GM12878 (cell line): ENCODE data around the gene IGFBP6. TPM values are rescaled to one million over a fixed set of nuclear protein-coding genes. Genes with fewer than 3 reads are reported as not detected.

Experiments
- ATAC-seq: fragments of 200-7000 bp; cut with Tn5 transposase; 3 replicates; pipeline ENCODE4 v1.9.1; 2020; ENCODE audit warnings: mild to moderate bottlenecking, moderate library complexity
- BruUV-seq: library from RNA; stranded (reverse); fragments of 400-500 nt; replicated peaks from 2 replicates; lab custom pipeline; 2021; lab: Mats Ljungman, UMichigan
- CTCF ChIA-PET: fragments of 300-600 bp; sonication (Branson Sonifier 250); formaldehyde crosslinking; extraction: SDS; loops from one replicate; lab custom pipeline; 2021; ENCODE audit warnings: inconsistent platforms; lab: Yijun Ruan, JAX
- POLR2A ChIA-PET: fragments of 350-600 bp; formaldehyde crosslinking; extraction: SDS; loops from one replicate; lab custom pipeline; 2021; ENCODE audit warnings: inconsistent platforms; lab: Charles Lee
- RAD21 ChIA-PET: fragments of 300-600 bp; sonication (Branson Sonifier 250); formaldehyde crosslinking; loops from one replicate; lab custom pipeline; 2023; ENCODE audit warnings: antibody characterized with exemption; ENCODE audit not compliant: unreplicated experiment; lab: Charles Lee
- SMC1A ChIA-PET: fragments of 300-600 bp; sonication (Branson Sonifier 250); formaldehyde crosslinking; loops from one replicate; lab custom pipeline; 2023; ENCODE audit not compliant: unreplicated experiment, uncharacterized antibody; lab: Charles Lee
- DNase-seq: peaks from one replicate; pipeline ENCODE4 v3.0.0-alpha.2; 2011; ENCODE audit warnings: low read depth, low spot score
- FAIRE-seq: peaks from 3 replicates; lab custom pipeline; 2011; peaks lifted over from hg19 to GRCh38; lab: Jason Lieb, UNC
- H2AFZ ChIP-seq: 2 replicates; pipeline ENCODE4 v1.6.0; 2011; ENCODE audit warnings: low read depth, low read length, control low read depth; ENCODE audit not compliant: control insufficient read depth
- H3K27ac ChIP-seq: 2 replicates; pipeline ENCODE4 v1.5.1; 2011; ENCODE audit warnings: control low read depth; ENCODE audit not compliant: control insufficient read depth, insufficient read depth
- H3K27me3 ChIP-seq, 2 experiments: replicated peaks in 1 of 2; 2 replicates each; pipeline versions ENCODE4 v1.6.0 to v1.6.1; 2011; ENCODE audit warnings: low read length in 1 of 2; ENCODE audit not compliant: control insufficient read depth in 2 of 2, insufficient read depth in 2 of 2
- H3K36me3 ChIP-seq, 2 experiments: 2 replicates each; pipeline ENCODE4 v1.5.1; 2011; ENCODE audit warnings: low read length in 1 of 2; ENCODE audit not compliant: control insufficient read depth in 2 of 2, insufficient read depth in 2 of 2
- H3K4me1 ChIP-seq: 2 replicates; pipeline ENCODE4 v1.6.1; 2011; ENCODE audit warnings: mild to moderate bottlenecking, low read length, moderate library complexity, mixed read lengths; ENCODE audit not compliant: control insufficient read depth, insufficient read depth
- H3K4me2 ChIP-seq: 2 replicates; pipeline ENCODE4 v1.6.0; 2011; ENCODE audit warnings: control low read depth; ENCODE audit not compliant: control insufficient read depth, insufficient read depth
- H3K4me3 ChIP-seq: fragments of 200-600 bp; sonication (generic); 2 replicates; pipeline ENCODE4 v1.5.1; 2016
- H3K79me2 ChIP-seq: 2 replicates; pipeline ENCODE4 v1.6.0; 2011; ENCODE audit warnings: low read length; ENCODE audit not compliant: control insufficient read depth, insufficient read depth
- H3K9ac ChIP-seq: 2 replicates; pipeline ENCODE4 v1.8.0; 2011; ENCODE audit warnings: low read length, control low read depth, mixed read lengths; ENCODE audit not compliant: control insufficient read depth, insufficient read depth
- H3K9me3 ChIP-seq: replicated peaks from 3 replicates; pipeline ENCODE4 v1.5.1; 2011; ENCODE audit warnings: mild to moderate bottlenecking, low read length; ENCODE audit not compliant: control insufficient read depth, insufficient read depth
- H4K20me1 ChIP-seq: 2 replicates; pipeline ENCODE4 v1.6.0; 2011; ENCODE audit not compliant: control insufficient read depth, insufficient read depth
- CBX5 ChIP-seq: sonication (generic); IDR thresholded peaks from 2 replicates; pipeline ENCODE4 v1.6.1; 2016; ENCODE audit warnings: low read depth, moderate library complexity, mild to moderate bottlenecking, inconsistent platforms
- HDGF ChIP-seq: fragments of 450-650 bp; IDR thresholded peaks from 2 replicates; pipeline ENCODE4 v1.6.1; 2016; ENCODE audit warnings: antibody characterized with exemption
- KDM1A ChIP-seq: fragments of 200-600 bp; sonication (generic); IDR thresholded peaks from 2 replicates; pipeline ENCODE4 v1.6.1; 2016; ENCODE audit warnings: borderline replicate concordance
- WGBS: methylation state at CpG from one replicate; pipeline ENCODE4 v1.1.6; 2016; ENCODE audit warnings: low lambda C conversion rate; ENCODE audit not compliant: insufficient replicate concordance, insufficient coverage; ENCODE audit errors: missing lambda C conversion rate; 5-methylcytosine and 5-hydroxymethylcytosine counted together
- in situ Hi-C: fragments of 300-500 bp; cut with MboI; formaldehyde crosslinking; loops from 9 replicates; pipeline ENCODE4 v1.14.3; 2018; ENCODE audit warnings: mixed read lengths
- intact Hi-C: fragments of 100-400 bp; cut with micrococcal nuclease; formaldehyde crosslinking; loops from one replicate; pipeline ENCODE4 v1.14.2; 2022; ENCODE audit not compliant: unreplicated experiment
- polyA plus RNA-seq, 11 experiments: library from polyadenylated mRNA; depleted of rRNA in 4 of 11; unstranded in 6 of 11; stranded (reverse) in 5 of 11; fragments of >200 nt; fragmentation: Nextera tagmentation in 4 of 11; fragmentation: Illumina TruSeq in 1 of 11; extraction: Ambion mirVana in 4 of 11; extraction: Trizol in 1 of 11; gene quantifications; 1 replicate in 1 of 11; 2 replicates in 10 of 11; pipeline versions ENCODE4 v1.2.1 to v1.2.3, GENCODE V29; 2011 to 2016; ENCODE audit warnings: inconsistent platforms in 2 of 11, missing spikeins in 2 of 11, low read depth in 1 of 11
- total RNA-seq, 4 experiments: library from RNA; depleted of rRNA in 3 of 4; stranded (reverse); fragments of >200 nt in 3 of 4; fragmentation: Illumina TruSeq in 1 of 4; extraction: Trizol in 1 of 4; gene quantifications; 2 replicates each; pipeline versions ENCODE4 v1.2.1 to v1.2.3, GENCODE V29; 2013 to 2021
- TF ChIP-seq, protein P1 (sequence below): IDR thresholded peaks from 2 replicates; pipeline ENCODE4 v1.6.1; 2012; ENCODE audit warnings: low read depth, low read length, improper control_type of control experiment

Gene IGFBP6
- total and polyA plus RNA-seq, 10 of the 15 experiments (the other 5 are each of a cell fraction or from before 2014, with no cell fraction given), result 0.09 to 0.87 (median 0.56) TPM; not detected in 3

GRCh38 chr12:53060064-53060720 is 37.3 kb upstream of the IGFBP6 start:
- H2AFZ ChIP-seq, result no peak overlapping the region
- in situ Hi-C loops, result no loop called here
- ChIA-PET RAD21 (no interaction called here), POLR2A (no interaction called here), SMC1A (no interaction called here), CTCF (interaction anchor here (1.0 to 2.0 kb wide), 3 partner anchors 9 to 42 kb away, joined by 3 to 7 read pairs (median 6); partner anchors contain the start of gene SOAT2)
- intact Hi-C loops, result no loop called here
- no peak overlapping the region for H3K4me3 ChIP-seq
- H3K27ac ChIP-seq, result no peak overlapping the region
- no peaks in the 10 kb centered on the region for H3K79me2 ChIP-seq
- H3K27me3 ChIP-seq, result no peaks in the 10 kb centered on the region
- no peak for DNase-seq
- no peak for FAIRE-seq
- no peak for TF ChIP-seq HDGF
- TF ChIP-seq KDM1A, result no peak
- BruUV-seq, result no TSS peak
- no peak; the same call in 2 of the 3 replicates for ATAC-seq
- H4K20me1 ChIP-seq, result no peaks in the 10 kb centered on the region
- H3K4me1 ChIP-seq, result no peaks in the 10 kb centered on the region
- H3K9ac ChIP-seq, result no peak overlapping the region
- peaks cover under 1 to 2% of the 10 kb centered on the region in 2 experiments; a peak in 2 of 4 replicates for H3K36me3 ChIP-seq
- 26% methylated on average over 15 of the region's 17 CpGs for WGBS
- H3K4me2 ChIP-seq, result no peak overlapping the region
- no peaks in the 10 kb centered on the region for H3K9me3 ChIP-seq

GRCh38 chr12:53060721-53061276 is 36.7 kb upstream of the IGFBP6 start:
- DNase-seq (no peak), ATAC-seq (no peak), FAIRE-seq (no peak)
- no TSS peak for BruUV-seq
- no peak overlapping the region for H3K9ac ChIP-seq
- CTCF ChIA-PET, result interaction anchor here (1.2 to 2.0 kb wide), 4 partner anchors 10 to 42 kb away, joined by 3 to 7 read pairs (median 5); partner anchors contain the start of gene SOAT2
- no peak overlapping the region for H3K27ac ChIP-seq
- H3K9me3 ChIP-seq, result no peaks in the 10 kb centered on the region
- no peaks in the 10 kb centered on the region for H3K79me2 ChIP-seq
- H3K4me2 ChIP-seq, result no peak overlapping the region
- no peak overlapping the region for H3K4me3 ChIP-seq
- intact Hi-C loops (no loop called here), in situ Hi-C loops (no loop called here)
- POLR2A ChIA-PET, result no interaction called here
- H3K36me3 ChIP-seq, result peaks cover 5 to 6% of the 10 kb centered on the region in 2 experiments; a peak in 3 of 4 replicates
- H2AFZ ChIP-seq, result no peak overlapping the region
- H3K4me1 ChIP-seq, result no peaks in the 10 kb centered on the region
- no peaks in the 10 kb centered on the region for H4K20me1 ChIP-seq
- RAD21 ChIA-PET, result no interaction called here
- 54% methylated on average over 17 of the region's 18 CpGs for WGBS
- SMC1A ChIA-PET, result no interaction called here
- no peak for TF ChIP-seq CBX5
- TF ChIP-seq, protein P1, sequence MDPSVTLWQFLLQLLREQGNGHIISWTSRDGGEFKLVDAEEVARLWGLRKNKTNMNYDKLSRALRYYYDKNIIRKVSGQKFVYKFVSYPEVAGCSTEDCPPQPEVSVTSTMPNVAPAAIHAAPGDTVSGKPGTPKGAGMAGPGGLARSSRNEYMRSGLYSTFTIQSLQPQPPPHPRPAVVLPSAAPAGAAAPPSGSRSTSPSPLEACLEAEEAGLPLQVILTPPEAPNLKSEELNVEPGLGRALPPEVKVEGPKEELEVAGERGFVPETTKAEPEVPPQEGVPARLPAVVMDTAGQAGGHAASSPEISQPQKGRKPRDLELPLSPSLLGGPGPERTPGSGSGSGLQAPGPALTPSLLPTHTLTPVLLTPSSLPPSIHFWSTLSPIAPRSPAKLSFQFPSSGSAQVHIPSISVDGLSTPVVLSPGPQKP, result no peak
- H3K27me3 ChIP-seq, result no peaks in the 10 kb centered on the region
